ENCODE measurements around the gene DSCAM.
"Not testable (repeated sequence)": the region's sequence is repeated elsewhere in the genome, so short reads cannot be mapped to it uniquely, and the experiment has no call there.

DSCAM gene

DNA sequence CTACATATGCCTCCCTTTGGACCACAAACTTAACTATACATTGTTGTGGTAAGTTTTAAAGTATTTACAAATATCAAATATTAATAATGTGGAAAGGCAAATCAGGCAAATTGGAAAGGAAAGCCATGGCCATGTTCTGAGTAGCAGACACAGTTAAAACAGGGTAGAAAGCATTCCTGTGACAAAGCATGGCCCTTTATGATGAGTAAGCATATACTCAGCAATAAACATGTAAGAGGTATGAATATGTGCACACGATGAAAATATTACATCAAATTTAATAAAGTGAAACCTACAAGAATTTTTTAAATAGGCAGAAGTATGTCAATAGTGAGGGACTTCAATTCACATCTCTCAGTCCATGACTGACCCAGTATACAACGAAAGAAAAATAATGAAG, 389.2 kb downstream of the DSCAM start:
- TF ChIP-seq CTCF (conservative IDR thresholded peaks at IDR 0.05): no peak
- H3K27ac ChIP-seq: no peak overlapping the region

- TF ChIP-seq CTCF (conservative IDR thresholded peaks at IDR 0.05): no peak
Measured at GRCh38 chr21:40454057-40454456, 392.9 kb downstream of the DSCAM start.

DNA sequence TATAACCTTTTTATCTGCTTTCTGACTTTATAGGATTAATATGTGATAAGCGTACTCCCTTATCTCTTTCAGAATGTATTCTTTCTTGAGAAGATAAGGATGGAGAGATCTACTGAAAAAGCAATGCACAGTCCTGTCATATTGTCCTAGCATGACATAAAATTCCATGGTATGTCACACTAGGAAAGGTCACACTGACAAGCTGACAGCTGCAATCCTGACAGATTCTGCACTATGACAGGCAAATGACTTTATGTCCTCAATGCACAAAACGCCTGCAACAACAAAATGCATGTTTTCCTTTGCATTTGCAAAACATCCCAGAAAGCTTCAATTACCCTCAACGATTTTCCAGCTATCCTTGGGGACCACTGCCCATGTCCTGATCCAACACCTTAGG, 393.8 kb downstream of the DSCAM start:
- H3K27ac ChIP-seq: no peak overlapping the region; the same call in 1 of the 2 replicates
- no peak for TF ChIP-seq CTCF (conservative IDR thresholded peaks at IDR 0.05)

More at GRCh38 chr21:40454057-40454456, 392.9 kb downstream of the DSCAM start:
- H3K27ac ChIP-seq: no peak overlapping the region; the same call in 1 of the 2 replicates

GRCh38 chr21:40452548-40452947, 394.4 kb downstream of the DSCAM start:
- no peak overlapping the region for H3K27ac ChIP-seq
- no peak for TF ChIP-seq CTCF (conservative IDR thresholded peaks at IDR 0.05)

DNA sequence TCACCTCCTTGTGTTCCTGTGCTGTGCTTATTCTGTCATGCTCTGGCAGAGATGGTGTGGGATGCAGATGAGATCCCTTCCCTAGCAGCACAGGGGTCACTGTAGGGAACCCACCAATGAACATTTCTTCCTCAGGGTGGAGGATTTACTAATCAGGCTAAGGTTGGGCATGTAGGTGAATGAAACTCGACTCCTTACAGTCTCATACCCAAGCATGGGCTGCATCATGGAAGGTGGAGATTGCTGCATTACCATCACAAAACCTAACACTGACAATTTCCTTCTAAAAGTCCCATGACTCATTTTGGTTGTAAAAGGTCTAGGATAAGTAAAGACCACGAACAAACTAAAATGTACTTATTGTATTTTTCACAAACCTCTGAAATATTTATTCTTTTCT, 399.9 kb downstream of the DSCAM start:
- no peak overlapping the region for H3K27ac ChIP-seq
- TF ChIP-seq CTCF (conservative IDR thresholded peaks at IDR 0.05): no peak

DNA sequence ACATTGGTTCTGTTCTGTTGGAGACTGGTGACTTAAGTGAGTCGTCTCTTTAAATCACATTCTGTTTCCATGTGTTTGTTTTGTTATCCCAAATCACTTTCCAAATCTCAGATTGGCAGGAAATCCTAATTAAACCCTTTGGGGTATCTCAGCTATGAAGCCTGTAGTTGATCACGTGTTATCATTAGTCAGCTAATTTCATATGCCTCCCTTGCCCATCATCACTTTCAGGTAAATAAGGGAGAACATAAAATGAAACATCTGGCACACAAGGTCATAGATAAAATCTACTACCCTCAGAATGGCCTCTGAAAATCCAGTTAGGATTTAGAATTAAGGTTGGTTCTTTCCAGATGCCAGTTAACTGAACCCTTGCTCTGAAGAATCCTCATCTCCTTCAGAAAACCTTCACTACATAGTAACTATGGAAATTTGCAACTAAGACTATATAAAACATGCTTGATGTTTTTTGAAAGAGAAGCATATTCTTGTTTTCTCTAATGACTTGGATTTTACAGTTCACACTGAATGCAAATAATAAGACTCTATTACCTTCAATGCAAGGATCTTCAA, 401.5 kb downstream of the DSCAM start:
- H3K27ac ChIP-seq: peak overlapping the region; percentile 35
- TF ChIP-seq CTCF (conservative IDR thresholded peaks at IDR 0.05): no peak

- not testable (repeated sequence) for H3K27ac ChIP-seq
Measured at GRCh38 chr21:40439581-40439980, 407.4 kb downstream of the DSCAM start.

DNA sequence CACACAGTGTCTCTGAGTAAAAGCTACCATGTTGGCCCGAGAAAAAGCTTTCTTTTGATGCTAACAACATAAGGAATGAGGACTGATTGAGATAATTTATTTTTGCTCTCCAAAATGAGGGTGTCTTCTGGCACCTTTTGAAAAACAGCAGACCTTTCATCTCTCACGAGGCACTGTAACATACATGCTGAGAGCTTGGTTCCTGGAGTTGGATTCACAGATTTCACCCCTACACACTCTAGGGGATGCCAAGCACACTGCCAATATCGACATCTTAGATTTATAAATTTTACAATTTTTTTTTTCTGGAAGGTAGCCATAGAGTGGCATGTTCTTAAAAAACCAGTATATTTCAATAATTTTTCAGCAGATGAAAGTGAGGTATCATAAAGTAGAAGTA, 408.3 kb downstream of the DSCAM start:
- no peak overlapping the region for H3K27ac ChIP-seq
- no peak for TF ChIP-seq CTCF (conservative IDR thresholded peaks at IDR 0.05)

All from VCaP (cell line).